GM12878 (cell line): ENCODE measurements around the gene TMEM52B. TPM values are rescaled to one million over a fixed set of nuclear protein-coding genes. Genes with fewer than 3 reads are reported as not detected.

Experiments
- BHLHE40 ChIP-seq, 2 experiments: fragments of 450-650 bp in 1 of 2; IDR thresholded peaks; 2 replicates each; pipeline ENCODE4 v1.6.1; 2011 to 2017; ENCODE audit warnings: low read depth in 2 of 2, borderline replicate concordance in 1 of 2, improper control_type of control experiment in 1 of 2, low read length in 1 of 2, mild to moderate bottlenecking in 1 of 2
- EP300 ChIP-seq, 2 experiments: fragments of 150-350 bp in 1 of 2; IDR thresholded peaks; 2 replicates each; pipeline ENCODE4 v1.6.1; 2011 to 2012; ENCODE audit warnings: low read depth in 2 of 2, low read length in 2 of 2, borderline replicate concordance in 1 of 2, improper control_type of control experiment in 1 of 2, inconsistent platforms in 1 of 2; ENCODE audit not compliant: control insufficient read depth in 1 of 2
- FOS ChIP-seq: IDR thresholded peaks from 3 replicates; pipeline ENCODE4 v1.6.1; 2011; ENCODE audit warnings: borderline replicate concordance; ENCODE audit not compliant: insufficient read length; ENCODE audit errors: extremely low read depth
- MEF2B ChIP-seq: fragments of 450-650 bp; IDR thresholded peaks from 2 replicates; pipeline ENCODE4 v1.6.1; 2018; ENCODE audit warnings: mild to moderate bottlenecking, moderate library complexity; ENCODE audit not compliant: partially characterized antibody, poor library complexity, severe bottlenecking
- MTA2 ChIP-seq: fragments of 450-650 bp; IDR thresholded peaks from 2 replicates; pipeline ENCODE4 v1.6.1; 2016; ENCODE audit warnings: low read depth, mild to moderate bottlenecking, moderate library complexity
- NFXL1 ChIP-seq: fragments of 450-650 bp; IDR thresholded peaks from 2 replicates; pipeline ENCODE4 v1.6.1; 2017; ENCODE audit warnings: antibody characterized with exemption, mild to moderate bottlenecking, borderline replicate concordance
- POLR2AphosphoS5 ChIP-seq: IDR thresholded peaks from 2 replicates; pipeline ENCODE4 v1.6.1; 2011; ENCODE audit warnings: mild to moderate bottlenecking, low read length, inconsistent platforms
- RAD21 ChIP-seq: IDR thresholded peaks from 2 replicates; pipeline ENCODE4 v1.6.1; 2011; ENCODE audit warnings: mild to moderate bottlenecking, low read depth, low read length, moderate library complexity; ENCODE audit not compliant: insufficient read depth
- polyA plus RNA-seq, 11 experiments: library from polyadenylated mRNA; depleted of rRNA in 4 of 11; unstranded in 6 of 11; stranded (reverse) in 5 of 11; fragments of >200 nt; fragmentation: Nextera tagmentation in 4 of 11; fragmentation: Illumina TruSeq in 1 of 11; extraction: Ambion mirVana in 4 of 11; extraction: Trizol in 1 of 11; gene quantifications; 1 replicate in 1 of 11; 2 replicates in 10 of 11; pipeline versions ENCODE4 v1.2.1 to v1.2.3, GENCODE V29; 2011 to 2016; ENCODE audit warnings: inconsistent platforms in 2 of 11, missing spikeins in 2 of 11, low read depth in 1 of 11
- total RNA-seq, 4 experiments: library from RNA; depleted of rRNA in 3 of 4; stranded (reverse); fragments of >200 nt in 3 of 4; fragmentation: Illumina TruSeq in 1 of 4; extraction: Trizol in 1 of 4; gene quantifications; 2 replicates each; pipeline versions ENCODE4 v1.2.1 to v1.2.3, GENCODE V29; 2013 to 2021
- TF ChIP-seq, protein P1 (sequence below): IDR thresholded peaks from 2 replicates; pipeline ENCODE4 v1.6.1; 2012; ENCODE audit warnings: improper control_type of control experiment, low read depth, low read length; ENCODE audit not compliant: insufficient replicate concordance
- TF ChIP-seq, protein P2 (sequence below): fragments of 450-650 bp; formaldehyde crosslinking; IDR thresholded peaks from 2 replicates; pipeline ENCODE4 v1.5.0; 2022; ENCODE audit warnings: mild to moderate bottlenecking, missing genetic modification characterization
- TF ChIP-seq, protein P3 (sequence below): fragments of 450-650 bp; IDR thresholded peaks from 2 replicates; pipeline ENCODE4 v1.6.1; 2018; ENCODE audit warnings: mild to moderate bottlenecking, low read depth, moderate library complexity; ENCODE audit not compliant: partially characterized antibody
- TF ChIP-seq, protein P4 (sequence below): IDR thresholded peaks from 2 replicates; pipeline ENCODE4 v1.6.1; 2012; ENCODE audit warnings: low read depth, low read length, improper control_type of control experiment
- TF ChIP-seq, protein P5 (sequence below): IDR thresholded peaks from 2 replicates; pipeline ENCODE4 v1.6.1; 2012; ENCODE audit warnings: mild to moderate bottlenecking, low read depth, low read length

Gene TMEM52B
- total and polyA plus RNA-seq, 10 of the 15 experiments (the other 5 are each of a cell fraction or from before 2014, with no cell fraction given) = not detected

DNA sequence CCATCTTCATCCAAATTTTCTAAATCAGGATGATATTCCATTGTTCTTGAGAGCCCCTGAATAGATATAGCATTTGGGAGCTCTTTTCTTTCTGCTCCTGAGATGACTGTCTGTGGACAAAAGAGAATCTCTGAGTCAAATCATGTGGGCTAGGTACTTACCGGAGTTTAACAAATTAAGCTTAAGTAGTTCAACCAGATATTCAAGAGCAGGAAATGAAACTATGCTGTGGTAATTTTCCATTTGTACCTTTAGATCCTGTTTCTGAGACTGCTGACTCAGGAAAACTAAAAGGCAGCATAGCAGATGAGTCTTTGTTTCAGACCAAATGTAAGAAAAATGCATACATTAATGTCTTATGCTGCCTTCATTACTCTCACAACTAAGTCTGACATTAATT, 48.8 kb upstream of the TMEM52B start, which contains the start of gene CLEC7A (continued):
- TF ChIP-seq, protein P1, sequence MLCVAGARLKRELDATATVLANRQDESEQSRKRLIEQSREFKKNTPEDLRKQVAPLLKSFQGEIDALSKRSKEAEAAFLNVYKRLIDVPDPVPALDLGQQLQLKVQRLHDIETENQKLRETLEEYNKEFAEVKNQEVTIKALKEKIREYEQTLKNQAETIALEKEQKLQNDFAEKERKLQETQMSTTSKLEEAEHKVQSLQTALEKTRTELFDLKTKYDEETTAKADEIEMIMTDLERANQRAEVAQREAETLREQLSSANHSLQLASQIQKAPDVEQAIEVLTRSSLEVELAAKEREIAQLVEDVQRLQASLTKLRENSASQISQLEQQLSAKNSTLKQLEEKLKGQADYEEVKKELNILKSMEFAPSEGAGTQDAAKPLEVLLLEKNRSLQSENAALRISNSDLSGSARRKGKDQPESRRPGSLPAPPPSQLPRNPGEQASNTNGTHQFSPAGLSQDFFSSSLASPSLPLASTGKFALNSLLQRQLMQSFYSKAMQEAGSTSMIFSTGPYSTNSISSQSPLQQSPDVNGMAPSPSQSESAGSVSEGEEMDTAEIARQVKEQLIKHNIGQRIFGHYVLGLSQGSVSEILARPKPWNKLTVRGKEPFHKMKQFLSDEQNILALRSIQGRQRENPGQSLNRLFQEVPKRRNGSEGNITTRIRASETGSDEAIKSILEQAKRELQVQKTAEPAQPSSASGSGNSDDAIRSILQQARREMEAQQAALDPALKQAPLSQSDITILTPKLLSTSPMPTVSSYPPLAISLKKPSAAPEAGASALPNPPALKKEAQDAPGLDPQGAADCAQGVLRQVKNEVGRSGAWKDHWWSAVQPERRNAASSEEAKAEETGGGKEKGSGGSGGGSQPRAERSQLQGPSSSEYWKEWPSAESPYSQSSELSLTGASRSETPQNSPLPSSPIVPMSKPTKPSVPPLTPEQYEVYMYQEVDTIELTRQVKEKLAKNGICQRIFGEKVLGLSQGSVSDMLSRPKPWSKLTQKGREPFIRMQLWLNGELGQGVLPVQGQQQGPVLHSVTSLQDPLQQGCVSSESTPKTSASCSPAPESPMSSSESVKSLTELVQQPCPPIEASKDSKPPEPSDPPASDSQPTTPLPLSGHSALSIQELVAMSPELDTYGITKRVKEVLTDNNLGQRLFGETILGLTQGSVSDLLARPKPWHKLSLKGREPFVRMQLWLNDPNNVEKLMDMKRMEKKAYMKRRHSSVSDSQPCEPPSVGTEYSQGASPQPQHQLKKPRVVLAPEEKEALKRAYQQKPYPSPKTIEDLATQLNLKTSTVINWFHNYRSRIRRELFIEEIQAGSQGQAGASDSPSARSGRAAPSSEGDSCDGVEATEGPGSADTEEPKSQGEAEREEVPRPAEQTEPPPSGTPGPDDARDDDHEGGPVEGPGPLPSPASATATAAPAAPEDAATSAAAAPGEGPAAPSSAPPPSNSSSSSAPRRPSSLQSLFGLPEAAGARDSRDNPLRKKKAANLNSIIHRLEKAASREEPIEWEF = no peak
- TF ChIP-seq MEF2B (peak; percentile 54), BHLHE40 (IDR thresholded peaks at IDR 0.05; ENCODE audit: borderline replicate concordance in 1 of 2, low read depth in 2 of 2, low read length in 1 of 2) (peak in 1 of 2 experiments; percentile 37; a peak in 1 of 4 replicates), EP300 (IDR thresholded peaks at IDR 0.05; ENCODE audit: borderline replicate concordance in 1 of 2, control insufficient read depth in 1 of 2, low read depth in 2 of 2, low read length in 2 of 2) (peak; percentile 63 to 81), NFXL1 (no peak), MTA2 (peak; percentile 91), RAD21 (no peak), POLR2AphosphoS5 (no peak), FOS (no peak)
- TF ChIP-seq, protein P2, sequence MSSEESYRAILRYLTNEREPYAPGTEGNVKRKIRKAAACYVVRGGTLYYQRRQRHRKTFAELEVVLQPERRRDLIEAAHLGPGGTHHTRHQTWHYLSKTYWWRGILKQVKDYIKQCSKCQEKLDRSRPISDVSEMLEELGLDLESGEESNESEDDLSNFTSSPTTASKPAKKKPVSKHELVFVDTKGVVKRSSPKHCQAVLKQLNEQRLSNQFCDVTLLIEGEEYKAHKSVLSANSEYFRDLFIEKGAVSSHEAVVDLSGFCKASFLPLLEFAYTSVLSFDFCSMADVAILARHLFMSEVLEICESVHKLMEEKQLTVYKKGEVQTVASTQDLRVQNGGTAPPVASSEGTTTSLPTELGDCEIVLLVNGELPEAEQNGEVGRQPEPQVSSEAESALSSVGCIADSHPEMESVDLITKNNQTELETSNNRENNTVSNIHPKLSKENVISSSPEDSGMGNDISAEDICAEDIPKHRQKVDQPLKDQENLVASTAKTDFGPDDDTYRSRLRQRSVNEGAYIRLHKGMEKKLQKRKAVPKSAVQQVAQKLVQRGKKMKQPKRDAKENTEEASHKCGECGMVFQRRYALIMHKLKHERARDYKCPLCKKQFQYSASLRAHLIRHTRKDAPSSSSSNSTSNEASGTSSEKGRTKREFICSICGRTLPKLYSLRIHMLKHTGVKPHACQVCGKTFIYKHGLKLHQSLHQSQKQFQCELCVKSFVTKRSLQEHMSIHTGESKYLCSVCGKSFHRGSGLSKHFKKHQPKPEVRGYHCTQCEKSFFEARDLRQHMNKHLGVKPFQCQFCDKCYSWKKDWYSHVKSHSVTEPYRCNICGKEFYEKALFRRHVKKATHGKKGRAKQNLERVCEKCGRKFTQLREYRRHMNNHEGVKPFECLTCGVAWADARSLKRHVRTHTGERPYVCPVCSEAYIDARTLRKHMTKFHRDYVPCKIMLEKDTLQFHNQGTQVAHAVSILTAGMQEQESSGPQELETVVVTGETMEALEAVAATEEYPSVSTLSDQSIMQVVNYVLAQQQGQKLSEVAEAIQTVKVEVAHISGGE (CRISPR knock-in tag) = no peak
- TF ChIP-seq, protein P3, sequence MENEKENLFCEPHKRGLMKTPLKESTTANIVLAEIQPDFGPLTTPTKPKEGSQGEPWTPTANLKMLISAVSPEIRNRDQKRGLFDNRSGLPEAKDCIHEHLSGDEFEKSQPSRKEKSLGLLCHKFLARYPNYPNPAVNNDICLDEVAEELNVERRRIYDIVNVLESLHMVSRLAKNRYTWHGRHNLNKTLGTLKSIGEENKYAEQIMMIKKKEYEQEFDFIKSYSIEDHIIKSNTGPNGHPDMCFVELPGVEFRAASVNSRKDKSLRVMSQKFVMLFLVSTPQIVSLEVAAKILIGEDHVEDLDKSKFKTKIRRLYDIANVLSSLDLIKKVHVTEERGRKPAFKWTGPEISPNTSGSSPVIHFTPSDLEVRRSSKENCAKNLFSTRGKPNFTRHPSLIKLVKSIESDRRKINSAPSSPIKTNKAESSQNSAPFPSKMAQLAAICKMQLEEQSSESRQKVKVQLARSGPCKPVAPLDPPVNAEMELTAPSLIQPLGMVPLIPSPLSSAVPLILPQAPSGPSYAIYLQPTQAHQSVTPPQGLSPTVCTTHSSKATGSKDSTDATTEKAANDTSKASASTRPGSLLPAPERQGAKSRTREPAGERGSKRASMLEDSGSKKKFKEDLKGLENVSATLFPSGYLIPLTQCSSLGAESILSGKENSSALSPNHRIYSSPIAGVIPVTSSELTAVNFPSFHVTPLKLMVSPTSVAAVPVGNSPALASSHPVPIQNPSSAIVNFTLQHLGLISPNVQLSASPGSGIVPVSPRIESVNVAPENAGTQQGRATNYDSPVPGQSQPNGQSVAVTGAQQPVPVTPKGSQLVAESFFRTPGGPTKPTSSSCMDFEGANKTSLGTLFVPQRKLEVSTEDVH = no peak
- TF ChIP-seq, protein P4, sequence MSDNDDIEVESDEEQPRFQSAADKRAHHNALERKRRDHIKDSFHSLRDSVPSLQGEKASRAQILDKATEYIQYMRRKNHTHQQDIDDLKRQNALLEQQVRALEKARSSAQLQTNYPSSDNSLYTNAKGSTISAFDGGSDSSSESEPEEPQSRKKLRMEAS = no peak
- TF ChIP-seq, protein P5, sequence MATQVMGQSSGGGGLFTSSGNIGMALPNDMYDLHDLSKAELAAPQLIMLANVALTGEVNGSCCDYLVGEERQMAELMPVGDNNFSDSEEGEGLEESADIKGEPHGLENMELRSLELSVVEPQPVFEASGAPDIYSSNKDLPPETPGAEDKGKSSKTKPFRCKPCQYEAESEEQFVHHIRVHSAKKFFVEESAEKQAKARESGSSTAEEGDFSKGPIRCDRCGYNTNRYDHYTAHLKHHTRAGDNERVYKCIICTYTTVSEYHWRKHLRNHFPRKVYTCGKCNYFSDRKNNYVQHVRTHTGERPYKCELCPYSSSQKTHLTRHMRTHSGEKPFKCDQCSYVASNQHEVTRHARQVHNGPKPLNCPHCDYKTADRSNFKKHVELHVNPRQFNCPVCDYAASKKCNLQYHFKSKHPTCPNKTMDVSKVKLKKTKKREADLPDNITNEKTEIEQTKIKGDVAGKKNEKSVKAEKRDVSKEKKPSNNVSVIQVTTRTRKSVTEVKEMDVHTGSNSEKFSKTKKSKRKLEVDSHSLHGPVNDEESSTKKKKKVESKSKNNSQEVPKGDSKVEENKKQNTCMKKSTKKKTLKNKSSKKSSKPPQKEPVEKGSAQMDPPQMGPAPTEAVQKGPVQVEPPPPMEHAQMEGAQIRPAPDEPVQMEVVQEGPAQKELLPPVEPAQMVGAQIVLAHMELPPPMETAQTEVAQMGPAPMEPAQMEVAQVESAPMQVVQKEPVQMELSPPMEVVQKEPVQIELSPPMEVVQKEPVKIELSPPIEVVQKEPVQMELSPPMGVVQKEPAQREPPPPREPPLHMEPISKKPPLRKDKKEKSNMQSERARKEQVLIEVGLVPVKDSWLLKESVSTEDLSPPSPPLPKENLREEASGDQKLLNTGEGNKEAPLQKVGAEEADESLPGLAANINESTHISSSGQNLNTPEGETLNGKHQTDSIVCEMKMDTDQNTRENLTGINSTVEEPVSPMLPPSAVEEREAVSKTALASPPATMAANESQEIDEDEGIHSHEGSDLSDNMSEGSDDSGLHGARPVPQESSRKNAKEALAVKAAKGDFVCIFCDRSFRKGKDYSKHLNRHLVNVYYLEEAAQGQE = no peak
